ENCODE measurements around the gene FRY. TPM values are rescaled to one million over a fixed set of nuclear protein-coding genes. Genes with fewer than 3 reads are reported as not detected.
"Not testable (repeated sequence)": the region's sequence is repeated elsewhere in the genome, so short reads cannot be mapped to it uniquely, and the experiment has no call there.

Gene FRY
- total RNA-seq, 1 donor from 2014 or later, result 153 TPM

DNA sequence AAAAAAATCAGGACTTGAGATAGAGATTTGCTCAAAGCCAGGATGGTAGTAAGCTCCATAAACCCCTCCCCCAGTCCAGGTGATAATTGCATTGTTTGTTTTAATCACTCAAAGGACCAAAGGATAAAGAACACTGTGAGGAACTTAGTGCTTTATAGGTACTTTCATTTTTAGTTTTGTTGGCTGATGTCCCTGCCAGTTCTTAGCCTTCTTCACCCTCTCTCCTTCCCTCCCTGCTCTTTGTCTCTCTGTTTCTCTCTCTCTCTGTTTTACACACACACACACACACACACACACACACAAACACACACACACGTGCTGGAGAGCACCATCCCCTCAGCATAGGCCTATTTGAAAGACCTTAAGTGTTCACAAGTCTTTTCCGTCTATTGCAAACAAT is 5.2 kb downstream of the FRY start:
- DNase-seq (no peak), ATAC-seq (peak; percentile 38)
- intact Hi-C loops (cut with micrococcal nuclease), result no loop called here

DNA sequence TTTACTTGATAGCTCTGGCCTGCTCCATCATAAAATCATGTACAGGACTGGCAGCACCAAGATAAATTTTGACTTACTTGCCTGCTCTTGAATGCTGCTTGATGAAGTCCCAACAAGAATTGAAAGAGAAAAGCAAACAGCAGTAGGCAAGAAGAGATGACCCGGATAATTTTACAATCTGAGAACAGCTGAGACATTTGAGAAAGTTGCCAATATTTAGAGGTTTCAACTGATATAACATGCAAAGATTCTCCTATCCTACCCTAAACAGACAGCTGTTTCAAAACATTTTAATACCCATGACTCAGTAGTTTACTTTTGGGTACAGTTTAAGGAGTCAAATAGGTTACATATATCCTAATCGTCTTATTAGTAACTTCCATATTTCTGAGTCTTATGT is 5.9 kb downstream of the FRY start:
- ATAC-seq (no peak), DNase-seq (no peak)
- intact Hi-C loops (cut with micrococcal nuclease), result no loop called here

DNA sequence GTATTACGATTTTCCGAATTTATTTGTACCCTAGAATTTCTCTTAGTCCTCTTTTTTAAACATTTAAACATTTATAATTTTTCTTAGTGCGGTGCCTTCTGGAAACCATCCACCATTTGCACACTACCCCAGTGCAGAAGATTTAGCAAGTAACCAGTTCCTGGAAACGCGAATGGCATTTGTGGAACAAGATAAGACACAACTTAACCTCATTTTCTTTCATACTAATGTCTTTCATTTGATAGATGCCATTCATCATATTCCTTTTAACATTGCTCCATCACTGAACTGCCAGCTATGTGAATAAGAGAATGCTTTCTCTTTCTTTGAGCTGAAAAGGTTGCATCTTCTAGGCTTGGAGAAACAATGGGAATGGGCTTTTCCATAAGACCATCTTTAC is 6.8 kb downstream of the FRY start:
- no peak for ATAC-seq

DNA sequence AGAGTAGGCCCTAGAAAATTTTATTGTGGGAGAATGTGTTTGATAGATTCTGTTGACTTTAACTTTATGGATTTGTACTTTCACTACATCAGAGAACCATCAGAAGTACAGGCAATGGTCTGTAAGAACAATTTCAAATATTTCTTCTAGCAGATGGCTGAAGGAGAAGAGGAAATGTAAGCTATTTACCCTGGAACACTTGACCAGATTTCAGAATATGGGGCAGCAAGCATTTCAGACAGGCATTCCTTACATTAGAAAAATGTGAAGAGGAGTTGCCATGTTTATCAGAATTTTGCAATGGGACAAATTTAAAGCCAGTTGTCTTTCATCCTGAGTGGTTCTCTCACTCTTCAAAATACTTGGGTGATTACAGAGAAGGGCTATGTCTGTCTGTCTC is 7.5 kb downstream of the FRY start:
- no peak for ATAC-seq
- intact Hi-C loops (cut with micrococcal nuclease), result no loop called here
- DNase-seq, result no peak

More for the DNA sequence above, 6.8 kb downstream of the FRY start:
- no peak for DNase-seq
- intact Hi-C loops (cut with micrococcal nuclease), result no loop called here

DNA sequence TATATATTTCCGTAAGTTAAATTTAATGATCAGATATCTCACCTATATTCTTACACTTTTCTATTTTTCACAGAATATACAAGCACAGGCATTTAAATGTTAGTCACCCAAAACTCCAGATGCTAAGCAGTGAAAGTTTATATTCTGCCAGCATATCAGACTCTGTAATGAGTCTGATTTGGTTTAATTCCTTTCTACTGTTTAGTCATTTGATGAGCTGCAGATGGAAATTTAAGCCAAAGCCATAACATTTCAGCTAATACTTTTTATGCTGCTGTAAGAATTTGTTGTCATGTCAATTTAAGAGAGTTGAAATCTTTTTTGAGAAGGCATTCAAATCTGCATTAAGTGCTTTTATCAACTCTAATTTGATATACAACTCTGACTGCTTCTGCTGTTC is 8.0 kb downstream of the FRY start:
- intact Hi-C loops (cut with micrococcal nuclease), result no loop called here

DNA sequence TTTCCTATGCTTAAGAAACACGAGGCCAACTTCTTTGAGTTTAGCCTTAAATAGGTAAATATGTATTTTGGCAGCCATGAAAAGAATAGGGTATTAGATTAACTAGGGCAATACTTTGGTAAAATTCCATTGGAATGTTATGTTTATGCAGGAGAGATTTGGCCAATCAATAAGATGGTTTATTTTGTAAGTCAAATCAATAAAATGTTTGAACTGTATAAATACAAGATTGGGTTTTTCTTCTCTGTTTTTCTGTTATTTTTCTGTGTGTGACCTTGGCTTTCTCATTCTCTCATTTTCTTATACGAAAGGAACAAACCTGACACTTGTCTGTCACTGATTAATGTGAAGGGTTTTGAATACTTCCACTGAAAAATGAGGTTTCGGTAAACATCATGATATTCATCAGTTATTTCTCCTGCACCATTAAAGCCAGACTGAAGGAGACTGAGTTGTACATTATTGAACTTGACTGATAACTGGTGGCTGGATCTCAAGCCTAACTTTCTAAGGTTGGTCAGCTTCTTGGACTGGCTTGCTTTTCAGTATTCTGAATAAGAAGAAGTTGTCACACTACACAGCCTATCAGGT is 8.6 kb downstream of the FRY start:
- no peak for ATAC-seq
- intact Hi-C loops (cut with micrococcal nuclease), result no loop called here
- DNase-seq, result no peak

More for the DNA sequence above, 8.0 kb downstream of the FRY start:
- ATAC-seq, result no peak
- DNase-seq, result no peak

DNA sequence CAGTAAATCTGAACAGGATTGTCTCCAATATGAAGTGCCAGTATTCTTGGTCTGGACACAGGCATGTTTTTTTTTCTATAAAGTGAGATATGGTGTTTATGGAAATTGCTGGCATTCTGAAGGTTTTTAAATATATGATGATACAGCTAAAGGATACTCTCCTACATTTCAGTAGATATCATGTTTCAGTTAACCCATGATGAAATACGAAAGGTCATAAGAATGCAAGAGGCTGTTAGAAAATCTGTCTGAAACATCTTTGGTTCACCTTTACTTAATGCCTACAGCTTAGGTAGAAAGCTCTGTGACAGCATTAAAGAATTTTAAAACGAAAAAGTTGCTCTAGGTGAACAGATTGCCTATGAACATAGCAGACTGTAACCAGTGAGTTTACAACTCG is 9.1 kb downstream of the FRY start:
- DNase-seq, result no peak
- intact Hi-C loops (cut with micrococcal nuclease), result no loop called here
- no peak for ATAC-seq

DNA sequence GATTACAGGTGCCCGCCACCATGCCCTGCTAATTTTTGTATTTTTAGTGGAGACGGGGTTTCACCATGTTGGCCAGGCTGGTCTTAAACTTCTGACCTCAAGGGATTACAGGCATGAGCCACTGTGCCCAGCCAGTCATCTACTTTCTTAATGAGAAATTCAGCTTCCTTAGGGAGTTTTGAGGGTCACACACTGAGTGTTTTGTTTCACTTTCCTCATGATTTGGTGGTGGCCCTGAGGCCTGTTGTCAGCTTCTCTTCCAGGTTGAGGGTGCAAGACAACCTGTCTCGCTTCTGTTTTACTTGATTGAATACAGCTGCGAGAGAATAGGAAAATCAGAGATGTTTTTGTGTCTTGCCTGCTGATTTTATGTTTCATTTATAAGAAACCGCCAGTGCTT is 9.9 kb downstream of the FRY start:
- intact Hi-C loops (cut with micrococcal nuclease), result no loop called here
- ATAC-seq, result no peak

DNA sequence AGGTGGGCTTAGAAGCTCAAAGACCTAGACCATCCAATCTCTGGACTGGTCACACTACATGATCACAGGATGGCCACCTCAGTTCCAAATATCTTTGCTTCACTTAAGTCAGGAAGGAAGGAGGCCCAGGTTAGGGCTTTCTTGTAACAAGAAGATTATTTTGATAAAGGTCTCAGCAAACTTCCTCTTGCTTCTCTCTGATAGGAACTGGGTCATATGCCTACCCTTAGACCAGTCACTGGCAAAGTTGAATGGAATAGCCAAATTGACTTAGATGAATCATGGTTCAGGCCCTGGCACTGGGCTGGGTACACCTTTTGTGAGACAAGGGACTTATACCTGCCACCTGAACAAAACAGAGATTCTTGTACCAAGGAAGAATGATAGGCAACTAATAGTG is 11.0 kb downstream of the FRY start:
- intact Hi-C loops (cut with micrococcal nuclease), result no loop called here
- DNase-seq (no peak), ATAC-seq (no peak)

More for the DNA sequence above, 9.9 kb downstream of the FRY start:
- DNase-seq, result no peak

DNA sequence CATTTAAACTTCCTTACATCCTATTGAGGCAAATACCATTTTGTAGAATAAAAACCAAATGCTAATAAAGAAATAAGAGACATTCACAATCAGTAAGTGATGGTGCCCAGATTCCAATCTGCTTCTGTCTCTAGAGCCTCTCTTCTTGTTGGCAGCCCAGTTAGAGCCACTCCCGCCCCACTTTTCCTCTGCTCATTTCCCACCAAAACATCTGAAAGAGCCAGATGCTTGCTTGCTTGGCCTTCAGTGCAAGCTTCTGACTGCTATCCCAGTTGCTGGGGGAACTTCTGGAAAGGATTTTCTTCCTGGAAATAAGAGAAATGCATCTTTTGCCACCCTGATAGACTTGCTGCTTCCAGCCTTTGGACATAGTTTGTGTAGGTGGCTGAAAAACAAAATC is 12.9 kb downstream of the FRY start:
- ATAC-seq (no peak), DNase-seq (no peak)
- intact Hi-C loops (cut with micrococcal nuclease), result no loop called here

DNA sequence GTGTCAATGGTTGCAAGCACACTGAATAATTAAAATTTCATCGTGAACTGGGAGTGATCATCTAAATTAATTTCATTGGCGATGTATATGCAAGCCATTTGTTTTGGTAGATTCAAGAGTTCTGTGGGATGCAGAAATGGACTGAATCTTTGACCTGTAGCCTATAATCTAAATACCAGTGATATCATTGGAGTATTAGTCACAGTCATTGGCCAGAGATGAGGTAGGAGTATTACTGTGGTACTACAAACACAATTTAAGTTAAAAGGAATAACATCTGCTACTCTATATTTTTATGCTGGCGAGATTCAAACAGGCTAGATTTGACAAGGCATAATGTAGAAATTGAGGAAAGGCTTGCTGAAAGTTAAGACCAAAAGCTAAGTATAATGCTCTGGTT is 14.0 kb downstream of the FRY start:
- ATAC-seq (no peak), DNase-seq (no peak)
- intact Hi-C loops (cut with micrococcal nuclease), result no loop called here

DNA sequence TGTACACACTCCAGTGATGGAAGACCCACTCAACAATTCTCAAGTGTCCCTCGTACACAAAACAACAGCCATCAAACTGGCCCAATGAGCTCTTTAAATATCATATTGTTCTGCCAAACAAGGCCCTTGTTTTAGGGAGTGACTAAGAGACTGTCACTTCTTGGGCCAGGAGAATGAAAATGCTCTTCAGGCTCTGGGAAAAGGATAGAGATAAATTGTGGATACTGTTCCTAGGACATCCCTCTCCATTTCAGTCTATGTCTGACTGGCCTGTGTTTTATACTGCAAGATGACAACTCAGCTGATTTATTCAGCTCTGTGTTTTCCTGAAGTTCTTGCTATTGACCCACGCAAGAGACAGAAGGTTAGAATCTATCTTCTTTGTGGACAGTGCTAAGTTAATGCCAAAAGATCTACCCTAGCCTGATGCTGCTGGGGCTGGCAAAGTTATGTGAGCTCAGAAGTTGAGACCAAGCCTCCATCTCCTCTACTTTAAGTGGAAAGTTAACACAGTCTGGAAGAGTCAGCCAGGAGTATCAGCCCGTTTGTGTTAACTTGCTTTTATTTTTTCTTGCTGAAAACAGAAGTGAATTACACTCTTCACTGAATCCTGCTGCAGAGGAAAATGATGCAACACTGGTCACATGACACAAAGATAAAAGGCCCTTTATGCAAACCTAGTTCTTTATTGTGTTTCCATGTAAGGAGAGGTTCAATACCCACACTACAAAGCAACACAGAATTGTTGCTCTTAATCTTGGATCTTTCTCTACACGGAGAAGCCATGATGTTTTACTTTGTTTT is 14.6 kb downstream of the FRY start:
- peak; percentile 65 for ATAC-seq

DNA sequence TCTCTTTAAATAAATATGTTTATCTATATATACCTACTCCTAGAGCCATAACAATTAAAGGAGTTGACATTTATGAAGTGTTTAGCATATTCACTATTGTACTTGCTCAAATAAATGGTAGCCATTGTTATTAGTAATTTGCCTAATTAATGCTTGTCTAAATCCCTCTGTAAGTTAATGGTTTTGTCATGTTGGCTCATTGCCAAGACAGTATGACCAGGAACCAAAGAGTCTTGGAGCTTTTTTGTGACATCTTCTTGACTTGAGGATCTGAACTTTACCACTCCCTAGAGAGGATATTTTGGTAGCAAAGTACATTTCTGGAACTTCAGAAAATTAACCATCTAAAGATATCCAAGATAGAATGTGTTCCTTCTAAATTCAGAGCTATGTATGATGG is 15.5 kb downstream of the FRY start:
- DNase-seq (no peak), ATAC-seq (no peak)
- intact Hi-C loops (cut with micrococcal nuclease), result no loop called here

More for the DNA sequence above, 14.6 kb downstream of the FRY start:
- intact Hi-C loops (cut with micrococcal nuclease), result no loop called here
- DNase-seq, result no peak

DNA sequence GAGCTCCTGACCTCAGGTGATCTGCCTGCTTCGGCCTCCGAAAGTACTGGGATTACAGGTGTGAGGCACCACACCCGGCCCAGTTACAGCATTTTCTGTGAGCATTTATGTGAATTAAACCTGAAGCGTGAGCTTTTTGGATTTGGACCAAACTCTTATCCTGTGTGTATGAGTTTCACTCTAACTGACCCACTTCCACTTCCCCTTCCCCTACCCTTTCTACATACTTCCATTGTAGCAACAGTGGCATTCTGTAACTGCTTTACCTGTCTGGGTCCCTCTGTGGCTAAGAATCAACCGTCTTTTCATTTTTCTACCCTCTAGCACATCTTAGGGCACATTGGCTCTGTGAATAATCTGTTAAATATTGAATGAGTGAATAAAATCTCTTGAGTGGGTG is 16.2 kb downstream of the FRY start:
- intact Hi-C loops (cut with micrococcal nuclease), result no loop called here
- DNase-seq, result no peak
- no peak for ATAC-seq

DNA sequence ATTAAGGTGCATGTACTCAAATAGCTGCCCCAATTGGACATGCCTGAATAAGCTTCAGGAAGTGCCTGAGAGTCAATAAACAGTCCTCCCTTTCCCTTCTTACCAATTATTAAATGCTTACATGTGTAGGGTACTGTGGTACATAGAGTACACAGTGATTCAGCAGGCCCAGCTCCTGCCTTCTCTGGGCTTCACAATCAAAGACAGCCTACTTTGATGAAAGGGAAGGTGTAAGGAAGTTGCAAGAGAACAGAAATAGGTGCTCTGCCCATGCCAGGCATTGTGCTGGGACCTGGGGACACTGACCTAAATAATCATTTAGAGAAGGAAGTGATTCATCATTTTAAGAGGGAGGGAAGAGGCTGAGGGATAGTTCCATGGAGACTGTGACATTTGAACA is 17.2 kb downstream of the FRY start:
- peak; percentile 32 for ATAC-seq
- intact Hi-C loops (cut with micrococcal nuclease), result no loop called here
- no peak for DNase-seq

DNA sequence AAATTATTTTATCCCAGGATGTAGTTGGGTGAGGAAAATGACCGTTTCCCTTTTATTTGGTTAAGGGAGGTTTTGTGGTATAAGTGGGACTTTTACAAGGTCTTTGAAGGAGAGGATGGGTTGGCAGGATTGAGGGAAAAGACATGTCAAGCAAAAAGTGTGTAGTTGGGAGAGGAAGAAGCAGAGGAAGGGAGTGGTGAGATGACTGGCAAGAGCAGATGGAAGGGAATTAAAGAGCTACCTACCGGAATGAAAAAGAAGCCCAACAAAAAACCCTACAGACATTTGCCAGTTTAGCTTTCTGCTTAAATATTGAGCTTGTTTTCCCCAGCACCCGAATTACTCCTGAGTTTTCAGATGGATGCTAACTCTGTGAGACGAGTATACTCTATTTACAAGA is 19.6 kb downstream of the FRY start:
- ATAC-seq, result no peak
- DNase-seq, result no peak
- intact Hi-C loops (cut with micrococcal nuclease), result no loop called here

DNA sequence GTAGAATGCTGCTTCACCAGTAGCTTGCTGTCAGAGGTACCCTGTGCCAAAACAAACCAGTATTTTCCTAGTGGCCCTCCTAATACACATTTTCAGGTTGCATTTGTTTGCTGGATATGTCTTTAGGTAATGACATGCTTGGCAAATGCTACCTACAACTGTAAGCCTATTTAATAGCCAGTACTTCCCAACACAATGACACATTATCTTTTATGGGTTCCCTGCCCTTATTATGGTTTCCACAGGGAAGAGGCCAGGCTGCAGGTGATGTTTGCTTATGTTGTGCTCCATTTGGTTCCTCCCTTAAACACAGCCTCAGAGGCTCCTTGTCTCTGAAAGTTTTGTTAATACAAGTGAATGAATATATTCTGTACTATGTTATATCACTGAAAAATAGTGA is 24.7 kb downstream of the FRY start:
- ATAC-seq (no peak), DNase-seq (no peak)
- intact Hi-C loops (cut with micrococcal nuclease), result no loop called here

DNA sequence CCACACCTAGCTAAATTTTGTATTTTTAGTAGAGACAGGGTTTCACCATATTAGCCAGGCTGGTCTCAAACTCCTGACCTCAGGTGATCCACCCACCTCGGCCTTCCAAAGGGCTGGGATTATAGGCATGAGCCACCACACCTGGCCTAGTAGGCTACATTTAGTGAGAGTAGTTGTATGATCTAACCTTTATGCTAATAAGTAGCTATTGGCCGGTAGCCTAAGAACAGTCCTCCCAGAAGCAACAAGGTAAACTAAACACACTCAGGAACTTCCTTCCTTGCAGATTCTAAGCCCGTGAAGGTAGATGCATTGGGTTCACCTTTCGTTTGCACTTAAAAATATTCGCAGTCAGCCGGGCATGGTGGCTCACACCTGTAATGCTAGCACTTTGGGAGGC is 25.8 kb downstream of the FRY start:
- intact Hi-C loops (cut with micrococcal nuclease); DNase-seq: not testable (repeated sequence)

DNA sequence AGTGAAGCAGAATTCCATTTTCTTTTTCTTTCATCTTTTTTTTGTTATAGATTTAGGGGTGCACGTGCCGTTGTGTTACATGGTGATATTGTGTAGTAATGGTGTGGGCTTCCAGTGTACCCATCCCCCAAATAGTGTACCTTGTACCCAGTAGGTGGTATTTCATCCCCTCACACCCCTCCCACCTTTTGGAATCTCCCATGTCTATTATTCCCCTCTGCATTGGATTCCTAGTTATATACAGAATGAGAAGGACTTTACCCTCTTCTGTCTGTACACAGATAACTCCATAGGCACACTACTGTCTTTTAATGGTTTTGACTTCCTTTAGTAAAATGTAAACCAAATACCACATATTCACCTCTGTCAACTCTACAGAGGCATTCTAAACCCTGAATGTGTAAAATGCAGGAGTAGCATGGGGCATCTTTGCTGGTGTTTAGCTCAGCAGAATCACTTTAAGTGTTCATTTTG is 28.0 kb downstream of the FRY start:
- no peak for ATAC-seq
- intact Hi-C loops (cut with micrococcal nuclease), result no loop called here
- DNase-seq, result no peak

More for the DNA sequence above, 25.8 kb downstream of the FRY start:
- not testable (repeated sequence) for ATAC-seq

DNA sequence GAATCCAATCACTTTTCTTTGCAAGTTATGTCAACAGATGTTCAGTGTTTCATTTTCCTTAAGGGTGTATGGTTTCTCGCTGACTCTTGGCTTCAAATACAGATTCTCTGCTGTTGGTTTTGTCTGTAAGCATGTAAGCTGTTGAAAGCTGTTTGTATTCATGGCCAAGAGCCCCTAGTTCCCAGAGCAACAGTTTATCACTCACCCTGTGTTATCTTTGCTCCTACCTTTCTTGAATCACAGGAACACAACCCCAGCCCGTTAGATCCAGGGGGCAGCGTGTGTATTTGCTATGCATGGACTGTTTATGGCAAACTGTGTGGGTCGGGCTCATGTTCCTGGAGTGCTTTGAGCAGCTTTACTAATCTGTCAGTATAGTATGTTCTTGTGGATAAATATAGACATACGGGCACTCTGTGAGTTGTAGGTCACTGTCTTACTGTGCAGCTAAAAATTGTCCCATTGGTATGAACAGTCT is 28.9 kb downstream of the FRY start:
- ATAC-seq (peak; percentile 93), DNase-seq (peak; percentile 60)
- intact Hi-C loops (cut with micrococcal nuclease), result no loop called here

All from left ventricle myocardium superior (tissue), 1 donor.